Activated naive CD4-positive, alpha-beta T cell treated with anti-CD3 and anti-CD28 coated beads, Interleukin-2, amount 10 ng/mL, durations not matched to agents 7 days and 5 days (primary cell): ENCODE results near the gene ZNF804A.
A peak's percentile ranks its signal among the peaks of the same experiment; 100 is the strongest.

ENCODE experiments used
- CTCF ChIA-PET: fragments of 350-600 bp; sonication (Branson Sonifier 250); formaldehyde crosslinking; loops from one replicate; lab custom pipeline; 2021; ENCODE audit warnings: antibody characterized with exemption; lab: Charles Lee
- DNase-seq: peaks from one replicate; pipeline ENCODE4 v3.0.0-alpha.2; 2020
- H3K27ac Mint-ChIP-seq: one replicate; pipeline ENCODE4 v1.8.0; 2021; ENCODE audit warnings: mild to moderate bottlenecking, moderate library complexity, mixed read lengths
- H3K27me3 Mint-ChIP-seq: one replicate; pipeline ENCODE4 v1.8.0; 2021; ENCODE audit warnings: mild to moderate bottlenecking, mixed read lengths
- H3K36me3 Mint-ChIP-seq: one replicate; pipeline ENCODE4 v1.8.0; 2021; ENCODE audit warnings: mixed read lengths
- H3K4me1 Mint-ChIP-seq: one replicate; pipeline ENCODE4 v1.8.0; 2021; ENCODE audit warnings: mixed read lengths
- H3K4me3 Mint-ChIP-seq: one replicate; pipeline ENCODE4 v1.8.0; 2021; ENCODE audit warnings: mild to moderate bottlenecking, moderate library complexity, mixed read lengths
- H3K9me3 Mint-ChIP-seq: one replicate; pipeline ENCODE4 v1.8.0; 2021; ENCODE audit warnings: mixed read lengths

ZNF804A gene

GRCh38 chr2:184598316-184599053, at the start of gene ZNF804A:
Gene ZNF804A, plus strand, starts transcription at chr2:184598529. Its CDS starts 431 bp downstream, at chr2:184598960.
- CTCF ChIA-PET = no interaction called here
- Mint-ChIP-seq H3K4me3 (peak within 1 kb of the TSS; percentile 47), H3K9me3 (no peaks in the 10 kb centered on the region), H3K27me3 (peaks cover 44% of the 10 kb centered on the region), H3K4me1 (peaks cover 11% of the 10 kb centered on the region), H3K27ac (no peak within 1 kb of the TSS), H3K36me3 (no peaks in the 10 kb centered on the region)
- DNase-seq = peak; percentile 20

DNA sequence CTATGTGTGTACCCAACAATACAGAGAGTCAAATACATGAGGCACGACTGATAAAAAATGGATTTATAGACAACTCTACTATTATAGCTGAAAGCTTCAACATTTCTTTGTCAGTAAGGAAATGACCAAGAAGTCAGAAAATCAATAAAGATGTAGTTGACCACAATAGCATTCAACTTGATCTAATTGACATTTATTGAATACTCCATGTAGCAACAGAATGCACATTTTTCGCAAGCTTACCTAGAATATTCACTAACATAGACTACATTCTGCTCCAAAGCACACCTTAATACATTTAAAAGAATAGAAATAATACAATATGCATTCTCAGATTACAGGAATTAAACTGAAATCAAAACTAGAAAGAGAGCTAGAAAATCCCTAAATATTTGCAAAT, 49.2 kb upstream of the ZNF804A start:
- Mint-ChIP-seq H3K4me1 (no peaks in the 10 kb centered on the region), H3K4me3 (no peak overlapping the region), H3K27ac (no peak overlapping the region), H3K9me3 (no peaks in the 10 kb centered on the region), H3K27me3 (no peaks in the 10 kb centered on the region), H3K36me3 (no peaks in the 10 kb centered on the region)
- CTCF ChIA-PET = no interaction called here
- DNase-seq = no peak

DNA sequence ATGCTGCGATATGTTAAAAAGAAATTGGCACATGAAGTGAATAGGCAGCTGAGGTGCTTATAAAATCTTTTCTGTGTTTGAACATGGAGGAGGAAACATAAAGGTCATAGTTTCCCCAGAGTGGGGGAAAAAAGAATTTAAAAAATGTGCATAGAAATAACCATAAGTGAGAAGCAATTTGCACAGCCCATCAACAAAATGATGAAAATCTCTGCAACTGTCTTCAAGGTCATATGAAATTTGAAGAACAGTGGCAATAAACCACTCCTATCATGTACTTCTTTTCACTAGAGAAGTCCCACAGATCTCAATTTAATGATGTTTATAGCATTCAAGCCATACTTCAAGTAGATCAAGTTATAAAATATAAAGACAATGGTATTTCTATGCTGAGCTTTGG, 46.7 kb upstream of the ZNF804A start:
- CTCF ChIA-PET = no interaction called here

DNA sequence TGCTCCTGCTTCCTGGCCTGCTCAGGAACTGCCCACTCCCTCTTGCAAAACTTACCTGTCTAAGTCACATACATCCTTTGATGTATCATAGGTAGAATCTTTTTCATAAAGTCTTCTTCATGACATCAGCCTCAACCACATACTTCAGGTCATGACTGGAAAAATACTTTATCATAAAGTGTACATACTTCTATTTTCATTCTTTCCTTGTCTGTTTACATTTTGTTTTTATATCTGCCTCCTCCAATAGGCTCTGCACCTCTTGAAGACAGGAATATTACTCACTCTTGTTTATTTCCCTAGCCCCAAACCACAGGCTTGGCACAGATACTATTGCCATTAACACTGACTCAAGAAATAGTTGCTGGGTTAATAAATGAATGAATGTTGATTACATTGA, 43.6 kb upstream of the ZNF804A start:
- H3K36me3 Mint-ChIP-seq = no peaks in the 10 kb centered on the region
- no peak overlapping the region for H3K4me3 Mint-ChIP-seq
- no peak for DNase-seq
- H3K9me3 Mint-ChIP-seq = no peaks in the 10 kb centered on the region
- H3K4me1 Mint-ChIP-seq = no peaks in the 10 kb centered on the region
- CTCF ChIA-PET = no interaction called here
- no peak overlapping the region for H3K27ac Mint-ChIP-seq
- H3K27me3 Mint-ChIP-seq = no peaks in the 10 kb centered on the region

More for the DNA sequence above, 46.7 kb upstream of the ZNF804A start:
- no peak for DNase-seq
- Mint-ChIP-seq H3K27me3 (no peaks in the 10 kb centered on the region), H3K4me3 (no peak overlapping the region), H3K36me3 (no peaks in the 10 kb centered on the region), H3K9me3 (no peaks in the 10 kb centered on the region), H3K27ac (no peak overlapping the region), H3K4me1 (no peaks in the 10 kb centered on the region)

GRCh38 chr2:184555352-184555751, 43.0 kb upstream of the ZNF804A start:
- CTCF ChIA-PET = no interaction called here
- Mint-ChIP-seq H3K27me3 (no peaks in the 10 kb centered on the region), H3K9me3 (no peaks in the 10 kb centered on the region), H3K36me3 (no peaks in the 10 kb centered on the region), H3K4me3 (no peak overlapping the region), H3K27ac (no peak overlapping the region), H3K4me1 (no peaks in the 10 kb centered on the region)
- DNase-seq = no peak

GRCh38 chr2:184556639-184557038, 41.7 kb upstream of the ZNF804A start:
- no peak overlapping the region for H3K27ac Mint-ChIP-seq
- H3K9me3 Mint-ChIP-seq = no peaks in the 10 kb centered on the region
- no peak for DNase-seq
- H3K4me3 Mint-ChIP-seq = no peak overlapping the region
- no peaks in the 10 kb centered on the region for H3K27me3 Mint-ChIP-seq
- no peaks in the 10 kb centered on the region for H3K4me1 Mint-ChIP-seq
- CTCF ChIA-PET = no interaction called here
- H3K36me3 Mint-ChIP-seq = no peaks in the 10 kb centered on the region

DNA sequence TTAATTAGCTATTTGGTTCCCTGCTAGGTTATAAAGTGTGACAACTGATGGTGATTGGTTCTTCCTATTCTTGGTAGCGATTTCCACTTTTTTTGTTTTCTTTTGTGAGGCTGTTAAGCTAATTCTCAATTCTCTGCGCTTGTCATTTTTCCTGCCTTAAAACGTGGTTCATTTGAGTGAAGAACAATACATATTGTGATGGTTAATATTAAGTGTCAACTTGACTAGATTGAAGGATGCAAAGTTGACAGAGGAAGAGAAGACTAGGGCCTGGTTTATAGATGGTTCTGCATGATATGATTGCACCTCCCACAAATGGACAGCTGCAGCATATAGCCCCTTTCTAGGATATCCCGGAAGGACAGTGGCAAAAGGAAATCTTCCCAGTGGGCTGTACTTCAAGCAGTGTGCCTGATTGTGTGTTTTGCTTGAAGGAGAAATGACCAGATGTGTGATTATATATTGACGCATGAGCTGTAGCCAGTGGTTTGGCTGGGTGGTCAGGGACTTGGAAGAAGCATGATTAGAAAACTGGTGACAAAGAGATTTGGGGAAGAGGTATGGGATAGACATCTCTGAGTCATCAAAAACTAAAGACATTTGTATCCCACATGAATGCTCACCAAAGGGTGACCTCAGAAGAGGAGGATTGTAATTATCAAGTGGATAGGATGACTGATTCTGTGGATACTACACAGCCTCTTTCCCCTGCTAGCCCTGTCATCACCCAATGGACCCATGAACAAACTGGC, 39.4 kb upstream of the ZNF804A start:
- Mint-ChIP-seq H3K27ac (no peak overlapping the region), H3K9me3 (no peaks in the 10 kb centered on the region), H3K4me3 (no peak overlapping the region), H3K4me1 (no peaks in the 10 kb centered on the region), H3K36me3 (no peaks in the 10 kb centered on the region), H3K27me3 (no peaks in the 10 kb centered on the region)
- DNase-seq = no peak
- CTCF ChIA-PET = no interaction called here

GRCh38 chr2:184560603-184561002, 37.7 kb upstream of the ZNF804A start:
- Mint-ChIP-seq H3K9me3 (no peaks in the 10 kb centered on the region), H3K27me3 (no peaks in the 10 kb centered on the region), H3K4me3 (no peak overlapping the region), H3K4me1 (no peaks in the 10 kb centered on the region), H3K36me3 (no peaks in the 10 kb centered on the region), H3K27ac (no peak overlapping the region)
- no peak for DNase-seq
- CTCF ChIA-PET = no interaction called here

DNA sequence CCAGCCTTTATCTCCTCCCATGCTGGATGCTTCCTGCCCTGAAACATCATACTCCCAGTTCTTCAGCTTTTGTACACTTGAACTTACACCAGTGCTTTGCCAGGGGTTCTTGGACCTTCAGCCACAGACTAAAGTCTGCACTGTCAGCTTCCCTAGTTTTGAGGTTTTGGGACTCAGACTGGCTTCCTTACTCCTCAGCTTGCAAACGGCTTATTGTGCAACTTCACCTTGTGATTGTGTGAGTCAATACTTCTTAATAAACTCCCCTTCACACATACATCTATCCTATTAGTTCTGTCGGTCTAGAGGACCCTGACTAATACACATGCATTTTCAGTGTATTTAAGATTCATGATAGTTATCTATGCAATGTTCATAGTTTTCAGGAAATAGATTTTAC, 35.8 kb upstream of the ZNF804A start:
- Mint-ChIP-seq H3K36me3 (no peaks in the 10 kb centered on the region), H3K9me3 (no peaks in the 10 kb centered on the region), H3K27me3 (no peaks in the 10 kb centered on the region), H3K27ac (no peak overlapping the region), H3K4me3 (no peak overlapping the region), H3K4me1 (no peaks in the 10 kb centered on the region)
- DNase-seq = no peak
- CTCF ChIA-PET = no interaction called here

GRCh38 chr2:184564092-184564491, 34.2 kb upstream of the ZNF804A start:
- H3K4me3 Mint-ChIP-seq = no peak overlapping the region
- H3K27me3 Mint-ChIP-seq = no peaks in the 10 kb centered on the region
- CTCF ChIA-PET = no interaction called here
- no peaks in the 10 kb centered on the region for H3K36me3 Mint-ChIP-seq
- H3K4me1 Mint-ChIP-seq = no peaks in the 10 kb centered on the region
- H3K27ac Mint-ChIP-seq = no peak overlapping the region
- H3K9me3 Mint-ChIP-seq = peaks cover 2% of the 10 kb centered on the region
- DNase-seq = no peak

DNA sequence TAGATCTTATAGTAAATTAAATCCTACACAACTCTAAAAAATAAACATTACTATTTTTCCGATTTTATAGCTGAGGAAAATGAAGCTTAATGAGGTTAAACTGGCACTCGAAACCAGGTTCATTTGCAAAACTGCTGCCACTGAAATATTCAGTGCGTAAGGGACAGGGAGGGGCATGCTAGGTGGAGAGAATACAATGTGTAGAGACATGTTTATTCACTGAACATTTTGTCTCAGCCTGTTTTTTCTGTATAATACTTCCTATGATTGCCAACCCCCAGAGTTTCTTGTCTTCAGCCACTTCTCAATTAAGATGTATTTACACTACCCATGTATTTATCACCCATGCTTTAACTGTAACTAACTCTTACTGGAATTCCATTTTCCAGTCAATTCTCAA, 31.6 kb upstream of the ZNF804A start:
- Mint-ChIP-seq H3K27ac (no peak overlapping the region), H3K4me1 (no peaks in the 10 kb centered on the region), H3K9me3 (peaks cover 2% of the 10 kb centered on the region), H3K4me3 (no peak overlapping the region), H3K27me3 (no peaks in the 10 kb centered on the region), H3K36me3 (no peaks in the 10 kb centered on the region)
- CTCF ChIA-PET = no interaction called here
- no peak for DNase-seq

DNA sequence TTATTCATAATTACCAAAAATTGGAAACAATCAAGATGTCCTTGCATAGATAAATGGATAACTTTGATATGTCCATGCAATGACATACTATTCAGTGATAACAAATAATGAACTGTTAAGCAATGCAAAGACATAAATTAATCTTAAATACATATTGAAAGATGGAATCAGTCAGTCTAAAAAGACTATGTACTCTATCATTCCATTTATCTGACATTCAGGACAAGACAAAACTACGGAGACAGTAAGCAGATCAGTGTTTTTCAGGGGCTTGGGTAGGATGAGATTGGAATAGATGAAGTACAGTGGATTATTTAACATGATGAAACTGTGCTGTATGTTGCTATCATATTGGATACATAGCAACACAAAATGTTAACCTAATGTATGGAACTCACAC, 21.3 kb upstream of the ZNF804A start:
- CTCF ChIA-PET = no interaction called here
- Mint-ChIP-seq H3K36me3 (no peaks in the 10 kb centered on the region), H3K27ac (no peak overlapping the region), H3K9me3 (peaks cover 4% of the 10 kb centered on the region), H3K27me3 (no peaks in the 10 kb centered on the region), H3K4me3 (no peak overlapping the region), H3K4me1 (no peaks in the 10 kb centered on the region)
- no peak for DNase-seq

- Mint-ChIP-seq H3K36me3 (no peaks in the 10 kb centered on the region), H3K27ac (no peak overlapping the region), H3K9me3 (peaks cover 4% of the 10 kb centered on the region), H3K4me3 (no peak overlapping the region), H3K4me1 (no peaks in the 10 kb centered on the region), H3K27me3 (no peaks in the 10 kb centered on the region)
- no peak for DNase-seq
- CTCF ChIA-PET = no interaction called here
Observed at GRCh38 chr2:184577743-184578142, 20.6 kb upstream of the ZNF804A start.

DNA sequence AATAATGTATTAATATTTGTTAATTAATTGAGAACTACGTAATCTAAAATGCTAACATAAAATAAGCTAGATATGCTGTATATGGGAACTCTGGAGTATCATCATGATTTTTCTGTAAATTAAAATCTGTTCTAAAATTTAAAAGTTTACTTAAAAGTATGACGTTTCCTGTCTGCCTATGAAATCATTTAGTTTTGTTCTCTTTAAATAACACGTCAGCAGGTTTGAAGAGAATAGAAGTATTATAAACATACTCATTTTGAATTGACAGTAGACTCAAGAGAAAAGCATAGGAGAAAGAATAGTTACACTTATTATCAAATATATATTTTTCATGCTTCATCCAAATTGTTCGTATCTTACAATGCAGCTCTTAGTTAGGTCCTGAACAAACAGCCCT, 19.1 kb upstream of the ZNF804A start:
- Mint-ChIP-seq H3K9me3 (peaks cover 4% of the 10 kb centered on the region), H3K36me3 (no peaks in the 10 kb centered on the region), H3K4me3 (no peak overlapping the region), H3K27me3 (no peaks in the 10 kb centered on the region), H3K4me1 (no peaks in the 10 kb centered on the region), H3K27ac (no peak overlapping the region)
- no peak for DNase-seq
- CTCF ChIA-PET = no interaction called here

DNA sequence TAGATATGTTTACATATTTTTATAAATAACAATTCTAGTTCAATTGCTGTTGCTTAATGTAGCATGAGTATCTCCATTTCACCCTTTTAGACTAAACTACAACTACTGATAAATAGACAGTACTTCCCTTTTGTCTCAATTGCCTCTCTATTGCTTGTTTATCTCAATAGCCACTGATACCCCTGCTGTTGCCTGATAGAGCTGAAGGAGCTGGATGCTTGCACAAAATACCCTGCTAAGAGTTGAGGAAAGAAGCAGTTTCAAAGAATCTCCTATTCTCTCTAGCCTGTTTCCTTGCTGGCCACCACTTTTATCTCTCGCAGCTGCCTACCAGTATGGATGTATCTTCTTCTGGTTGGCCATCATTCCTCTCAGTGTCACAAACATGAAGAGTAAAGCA, 16.9 kb upstream of the ZNF804A start:
- CTCF ChIA-PET = no interaction called here
- no peak overlapping the region for H3K27ac Mint-ChIP-seq
- H3K36me3 Mint-ChIP-seq = no peaks in the 10 kb centered on the region
- H3K4me3 Mint-ChIP-seq = no peak overlapping the region
- H3K27me3 Mint-ChIP-seq = no peaks in the 10 kb centered on the region
- no peaks in the 10 kb centered on the region for H3K4me1 Mint-ChIP-seq
- no peak for DNase-seq
- no peaks in the 10 kb centered on the region for H3K9me3 Mint-ChIP-seq
